HEK293T (cell line): ENCODE measurements around the gene NAA38.

Experiments used
- CTCF ChIA-PET: fragments of 350-600 bp; formaldehyde crosslinking; extraction: SDS; loops from one replicate; lab custom pipeline; 2021; ENCODE audit warnings: antibody characterized with exemption, inconsistent platforms; lab: Yijun Ruan, JAX
- POLR2A ChIA-PET: fragments of 350-600 bp; formaldehyde crosslinking; extraction: SDS; loops from one replicate; lab custom pipeline; 2020; ENCODE audit warnings: antibody characterized with exemption, inconsistent platforms; lab: Yijun Ruan, JAX
- DNase-seq: peaks from one replicate; pipeline ENCODE4 v3.0.0; 2012; ENCODE audit warnings: mixed read lengths; ENCODE audit errors: extremely low spot score
- ARNT ChIP-seq: fragments of 450-650 bp; IDR thresholded peaks from 2 replicates; pipeline ENCODE4 v1.6.1; 2017; ENCODE audit warnings: mild to moderate bottlenecking
- BHLHE40 ChIP-seq: fragments of 450-650 bp; IDR thresholded peaks from 2 replicates; pipeline ENCODE4 v1.6.1; 2016; ENCODE audit warnings: mild to moderate bottlenecking, moderate library complexity, borderline replicate concordance
- CTBP1 ChIP-seq: fragments of 450-650 bp; IDR thresholded peaks from 2 replicates; pipeline ENCODE4 v1.6.1; 2016; ENCODE audit warnings: borderline replicate concordance
- ELF4 ChIP-seq: fragments of 450-650 bp; IDR thresholded peaks from 2 replicates; pipeline ENCODE4 v1.6.1; 2017; ENCODE audit warnings: antibody characterized with exemption
- FOXA1 ChIP-seq: fragments of 450-650 bp; IDR thresholded peaks from 2 replicates; pipeline ENCODE4 v1.6.1; 2016; ENCODE audit warnings: mild to moderate bottlenecking
- FOXK2 ChIP-seq: fragments of 450-650 bp; IDR thresholded peaks from 2 replicates; pipeline ENCODE4 v1.6.1; 2016; ENCODE audit warnings: mild to moderate bottlenecking
- FOXM1 ChIP-seq: fragments of 450-650 bp; IDR thresholded peaks from 2 replicates; pipeline ENCODE4 v1.6.1; 2017; ENCODE audit warnings: mild to moderate bottlenecking, borderline replicate concordance
- HDGF ChIP-seq: fragments of 450-650 bp; IDR thresholded peaks from 2 replicates; pipeline ENCODE4 v1.6.1; 2017; ENCODE audit warnings: antibody characterized with exemption, borderline replicate concordance
- L3MBTL2 ChIP-seq: fragments of 450-650 bp; conservative IDR thresholded peaks from 2 replicates; pipeline ENCODE4 v1.6.1; 2016; ENCODE audit warnings: mild to moderate bottlenecking
- LEF1 ChIP-seq: fragments of 450-650 bp; IDR thresholded peaks from 2 replicates; pipeline ENCODE4 v1.6.1; 2017; ENCODE audit warnings: mild to moderate bottlenecking, borderline replicate concordance
- NFRKB ChIP-seq: fragments of 450-650 bp; IDR thresholded peaks from 2 replicates; pipeline ENCODE4 v1.6.1; 2016; ENCODE audit warnings: mild to moderate bottlenecking, moderate library complexity
- SP1 ChIP-seq: fragments of 450-650 bp; IDR thresholded peaks from 2 replicates; pipeline ENCODE4 v1.6.1; 2017
- SUZ12 ChIP-seq: fragments of 450-650 bp; IDR thresholded peaks from 2 replicates; pipeline ENCODE4 v1.6.1; 2016; ENCODE audit warnings: mild to moderate bottlenecking
- TARDBP ChIP-seq: fragments of 450-650 bp; IDR thresholded peaks from 2 replicates; pipeline ENCODE4 v1.6.1; 2016
- ZNF384 ChIP-seq: fragments of 450-650 bp; IDR thresholded peaks from 2 replicates; pipeline ENCODE4 v1.6.1; 2016
- TF ChIP-seq, protein P1 (sequence below): fragments of 450-650 bp; IDR thresholded peaks from 2 replicates; pipeline ENCODE4 v1.6.1; 2016

The NAA38 gene

DNA sequence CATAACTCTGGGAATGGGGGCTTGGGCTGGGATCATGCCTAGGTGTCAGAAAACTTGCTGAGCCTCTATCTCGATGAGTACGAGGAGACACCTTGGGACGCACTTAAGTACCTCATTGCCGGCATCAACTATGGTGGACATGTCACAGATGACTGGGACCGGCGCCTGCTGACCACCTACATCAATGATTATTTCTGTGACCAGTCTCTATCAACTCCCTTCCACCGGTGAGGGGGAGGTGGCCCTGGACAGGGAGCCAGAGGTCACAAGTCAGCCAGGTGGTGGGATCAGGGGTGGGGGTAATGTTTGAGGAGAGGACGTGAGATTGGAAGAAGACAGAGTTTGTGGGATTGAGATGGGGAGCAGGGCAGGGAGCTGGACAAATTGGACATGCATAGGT is 26.7 kb downstream of the NAA38 start:
- no peak for DNase-seq
- no peak for TF ChIP-seq ELF4
- no peak for TF ChIP-seq FOXM1
- TF ChIP-seq NFRKB: no peak
- no peak for TF ChIP-seq FOXK2
- TF ChIP-seq TARDBP: no peak
- TF ChIP-seq BHLHE40: no peak
- TF ChIP-seq CTBP1: no peak
- no peak for TF ChIP-seq HDGF
- no peak for TF ChIP-seq LEF1
- no peak for TF ChIP-seq FOXA1
- no peak for TF ChIP-seq ARNT
- no peak for TF ChIP-seq ZNF384
- TF ChIP-seq, protein P1, sequence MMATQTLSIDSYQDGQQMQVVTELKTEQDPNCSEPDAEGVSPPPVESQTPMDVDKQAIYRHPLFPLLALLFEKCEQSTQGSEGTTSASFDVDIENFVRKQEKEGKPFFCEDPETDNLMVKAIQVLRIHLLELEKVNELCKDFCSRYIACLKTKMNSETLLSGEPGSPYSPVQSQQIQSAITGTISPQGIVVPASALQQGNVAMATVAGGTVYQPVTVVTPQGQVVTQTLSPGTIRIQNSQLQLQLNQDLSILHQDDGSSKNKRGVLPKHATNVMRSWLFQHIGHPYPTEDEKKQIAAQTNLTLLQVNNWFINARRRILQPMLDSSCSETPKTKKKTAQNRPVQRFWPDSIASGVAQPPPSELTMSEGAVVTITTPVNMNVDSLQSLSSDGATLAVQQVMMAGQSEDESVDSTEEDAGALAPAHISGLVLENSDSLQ: no peak
- TF ChIP-seq SP1: no peak
- CTCF ChIA-PET: interaction anchor here (0.8 kb wide), 1 partner anchor 288 kb away, joined by 3 read pairs; no protein-coding TSS in a partner anchor
- POLR2A ChIA-PET: no interaction called here

GRCh38 chr17:7825206-7825990 is 32.0 kb downstream of the NAA38 start:
- POLR2A ChIA-PET: interaction anchor here (0.6 to 1.8 kb wide), 5 partner anchors 17 to 232 kb away, joined by 3 to 12 read pairs (median 4); partner anchors contain the start of genes CNTROB, NAA38 and TRAPPC1

DNA sequence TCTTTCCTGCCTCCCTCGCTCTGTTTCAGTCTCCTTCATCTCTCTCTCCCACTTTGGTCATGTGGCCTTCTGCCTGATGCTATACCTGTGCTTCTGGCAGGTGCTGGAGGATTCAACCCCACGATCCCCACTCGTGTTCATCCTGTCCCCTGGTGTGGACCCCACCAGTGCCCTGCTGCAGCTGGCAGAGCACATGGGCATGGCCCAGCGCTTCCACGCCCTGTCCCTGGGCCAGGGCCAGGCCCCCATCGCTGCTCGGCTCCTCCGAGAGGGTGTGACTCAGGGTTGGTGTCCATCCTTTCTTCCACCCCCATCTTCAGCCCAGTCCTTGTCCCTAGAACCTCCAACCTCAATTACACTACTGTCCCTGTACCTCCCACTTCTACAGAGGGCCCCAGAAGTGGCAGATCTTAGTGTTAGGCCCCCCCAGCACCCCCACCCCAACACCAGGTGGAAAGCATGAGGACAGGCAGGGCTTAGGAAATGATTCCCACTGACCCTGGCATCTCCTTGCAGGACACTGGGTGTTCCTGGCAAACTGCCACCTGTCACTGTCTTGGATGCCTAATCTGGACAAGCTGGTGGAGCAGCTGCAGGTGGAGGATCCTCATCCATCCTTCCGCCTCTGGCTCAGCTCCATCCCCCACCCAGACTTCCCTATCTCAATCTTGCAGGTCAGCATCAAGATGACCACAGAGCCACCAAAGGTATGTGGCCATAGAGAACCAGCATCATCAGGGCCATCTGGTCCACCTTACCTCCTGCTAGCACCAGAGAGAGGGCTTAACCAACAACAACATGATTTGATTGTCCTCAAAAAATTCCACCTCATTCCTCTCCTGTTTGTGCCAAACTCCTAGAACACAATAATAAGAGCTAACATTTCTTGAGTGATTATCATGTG is 33.1 kb downstream of the NAA38 start:
- no peak for DNase-seq
- CTCF ChIA-PET: interaction anchor here (0.6 to 1.8 kb wide), 5 partner anchors 10 to 656 kb away, joined by 3 to 11 read pairs (median 3); partner anchors contain the start of genes KDM6B, NAA38 and RNF227
- TF ChIP-seq NFRKB (no peak), FOXK2 (no peak), BHLHE40 (no peak), TARDBP (no peak), SP1 (no peak), ELF4 (no peak), L3MBTL2 (no peak), ZNF384 (no peak), LEF1 (no peak), CTBP1 (no peak), ARNT (no peak), FOXM1 (no peak), HDGF (no peak), SUZ12 (no peak)
- TF ChIP-seq, protein P1: no peak
- POLR2A ChIA-PET: interaction anchor here (0.9 to 1.8 kb wide), 2 partner anchors 33 to 108 kb away, joined by 3 to 12 read pairs; partner anchors contain the start of genes CNTROB, NAA38 and TRAPPC1

More at GRCh38 chr17:7825206-7825990, 32.0 kb downstream of the NAA38 start:
- no peak for DNase-seq
- TF ChIP-seq TARDBP (no peak), ELF4 (no peak), FOXA1 (no peak), ARNT (no peak), FOXK2 (no peak), HDGF (no peak), ZNF384 (no peak), CTBP1 (no peak), SP1 (no peak), NFRKB (no peak), FOXM1 (no peak), SUZ12 (no peak)
- TF ChIP-seq, protein P1: no peak
- CTCF ChIA-PET: interaction anchor here (0.6 to 1.8 kb wide), 5 partner anchors 9 to 91 kb away, joined by 3 to 11 read pairs (median 3); partner anchors contain the start of genes KDM6B, NAA38 and RNF227

GRCh38 chr17:7823581-7824001 is 33.8 kb downstream of the NAA38 start:
- no peak for DNase-seq
- TF ChIP-seq SP1 (no peak), LEF1 (no peak), FOXK2 (no peak), FOXM1 (no peak), CTBP1 (no peak), L3MBTL2 (no peak), SUZ12 (no peak), NFRKB (no peak), HDGF (no peak)
- TF ChIP-seq, protein P1: no peak
- CTCF ChIA-PET: interaction anchor here (0.6 to 1.3 kb wide), 4 partner anchors 9 to 657 kb away, joined by 3 to 6 read pairs (median 4); no protein-coding TSS in a partner anchor
- POLR2A ChIA-PET: no interaction called here
